LHCN-M2 (cell line): ENCODE results near the gene DDAH1. TPM values are rescaled to one million over a fixed set of nuclear protein-coding genes. Genes with fewer than 3 reads are reported as not detected.
A peak's percentile ranks its signal among the peaks of the same experiment; 100 is the strongest.

ENCODE experiments used
- DNase-seq: peaks from one replicate; pipeline ENCODE4 v3.0.0-alpha.2; 2012; ENCODE audit warnings: low read depth
- total RNA-seq: library from RNA; depleted of rRNA; stranded (reverse); fragments of >200 nt; gene quantifications from 2 replicates; pipeline ENCODE4 v1.2.3, GENCODE V29; 2014

Gene DDAH1
- total RNA-seq, 1 experiment from 2014 or later: 49.4 TPM

DNA sequence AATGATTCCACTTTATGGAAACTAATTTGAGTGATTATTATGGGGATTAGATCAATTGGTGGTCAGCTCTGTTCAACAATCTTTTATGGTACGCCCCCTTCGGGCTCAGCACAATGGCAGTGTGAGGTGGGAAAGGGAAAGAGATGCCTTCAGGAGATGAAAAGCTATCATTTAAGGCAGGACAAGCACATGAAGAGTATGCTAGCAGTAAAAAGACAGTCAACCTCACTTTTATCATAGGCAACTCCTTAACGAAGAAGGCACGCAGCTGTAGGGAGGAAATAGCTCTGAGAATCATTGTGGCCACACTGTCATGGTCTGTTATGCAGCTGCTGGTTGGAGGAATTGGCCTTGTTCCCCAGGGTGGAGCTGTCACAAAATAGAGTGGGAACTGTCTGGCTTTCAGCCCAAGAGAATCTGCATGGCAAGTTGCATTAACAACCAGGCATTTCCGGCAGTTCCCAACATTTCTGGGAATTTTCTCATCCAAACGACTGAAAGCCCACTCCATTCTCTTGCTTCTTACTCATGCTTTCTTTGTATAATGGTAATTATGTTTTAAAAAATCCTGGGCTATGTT lies 134.2 kb downstream of the DDAH1 start:
- DNase-seq: peak; percentile 97

- peak; percentile 94 for DNase-seq
Measured at GRCh38 chr1:85330214-85330631, 134.7 kb downstream of the DDAH1 start.

- peak; percentile 99 for DNase-seq
Measured at GRCh38 chr1:85328713-85329397, 136.1 kb downstream of the DDAH1 start.

GRCh38 chr1:85327759-85328158 lies 137.2 kb downstream of the DDAH1 start:
- no peak for DNase-seq

- no peak for DNase-seq
Measured at GRCh38 chr1:85326851-85327250, 138.1 kb downstream of the DDAH1 start.

GRCh38 chr1:85326336-85326735 lies 138.6 kb downstream of the DDAH1 start:
- no peak for DNase-seq

DNA sequence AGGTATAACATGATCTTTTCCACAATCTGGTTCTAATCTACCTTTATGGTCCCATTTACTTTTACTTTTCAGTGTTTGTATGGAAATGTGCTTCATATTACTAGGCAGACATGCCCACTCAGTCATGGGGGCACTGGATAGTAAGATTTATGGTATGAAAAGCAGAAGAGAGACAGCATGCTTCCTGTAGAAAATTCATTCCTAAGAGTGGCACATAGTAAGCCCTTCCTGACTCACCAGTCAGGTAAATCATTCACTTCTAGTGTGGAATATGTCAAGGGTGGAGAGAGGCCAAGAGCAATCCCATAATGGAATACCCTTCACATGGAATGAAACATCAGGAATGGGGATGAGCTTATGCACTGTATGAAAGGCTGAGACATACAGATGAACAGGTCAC lies 139.0 kb downstream of the DDAH1 start:
- DNase-seq: no peak

DNA sequence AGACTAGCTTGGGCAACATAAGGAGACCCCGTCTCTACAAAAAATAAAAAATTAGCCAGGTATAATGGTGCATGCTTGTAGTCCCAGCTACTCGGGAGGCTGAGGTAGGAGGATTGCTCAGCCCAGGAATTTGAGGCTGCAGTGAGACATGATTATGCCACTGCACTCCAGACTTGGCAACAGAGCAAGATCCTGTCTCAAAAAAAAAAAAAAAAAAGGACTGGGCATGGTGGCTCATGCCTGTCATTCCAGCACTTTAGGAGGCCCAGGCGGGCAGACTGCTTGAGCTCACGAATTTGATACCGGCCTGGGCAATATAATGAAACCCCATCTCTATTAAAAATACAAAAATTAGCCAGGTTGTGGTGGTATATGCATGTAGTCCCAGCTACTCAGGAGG lies 141.2 kb downstream of the DDAH1 start:
- no peak for DNase-seq

DNA sequence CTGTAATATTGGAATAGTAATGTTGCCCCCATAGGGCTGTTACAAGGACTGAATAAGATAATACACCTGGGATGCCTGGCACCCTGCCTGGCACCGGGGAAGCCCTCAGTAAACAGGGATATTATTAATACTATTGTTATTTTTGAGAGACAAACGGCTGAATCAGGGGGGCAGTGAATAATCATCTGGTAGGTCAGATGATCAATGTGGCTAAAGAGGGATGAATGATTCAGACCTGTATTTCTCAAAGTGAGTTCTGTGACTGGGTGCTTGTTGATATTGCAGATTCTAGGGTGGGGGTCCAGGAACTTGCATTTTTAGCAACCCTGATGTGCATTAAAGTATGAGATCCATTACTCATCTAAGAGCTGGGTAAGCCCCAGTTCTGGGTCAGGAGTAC lies 142.3 kb downstream of the DDAH1 start:
- peak; percentile 35 for DNase-seq

DNA sequence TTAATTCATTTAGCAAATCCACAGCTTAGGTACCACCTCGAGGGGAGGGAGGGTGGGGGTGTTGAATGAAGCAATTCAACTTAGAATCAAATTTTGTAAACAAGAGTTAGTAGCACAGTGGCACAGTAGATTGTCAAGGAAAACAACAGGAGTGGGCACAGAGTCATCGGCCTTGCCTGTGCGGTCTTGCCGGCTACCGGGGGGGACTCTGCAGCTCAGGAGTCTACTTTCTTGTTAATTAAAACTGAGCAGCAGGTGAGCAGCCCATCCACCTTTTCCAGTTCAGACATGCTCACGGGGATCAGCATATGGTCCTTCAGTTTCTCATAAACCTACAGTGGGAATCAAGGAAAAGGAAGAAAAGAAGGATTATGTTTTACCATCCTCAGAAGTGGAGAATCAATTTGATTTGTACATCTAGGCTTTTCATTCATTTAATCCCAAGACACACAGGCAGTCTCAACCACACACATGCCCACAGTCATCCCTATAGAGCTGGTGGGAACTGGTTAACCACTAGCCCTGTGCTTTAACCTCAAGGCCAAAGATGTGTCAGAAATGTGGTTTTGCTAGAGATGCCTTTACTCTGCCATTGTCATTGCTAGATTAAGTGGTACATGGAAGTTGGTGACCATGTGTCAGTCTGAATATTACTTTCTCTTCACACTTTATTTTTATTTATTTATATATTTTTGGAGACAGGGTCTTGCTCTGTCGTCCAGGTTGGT lies 143.6 kb downstream of the DDAH1 start:
- DNase-seq: peak; percentile 94

DNA sequence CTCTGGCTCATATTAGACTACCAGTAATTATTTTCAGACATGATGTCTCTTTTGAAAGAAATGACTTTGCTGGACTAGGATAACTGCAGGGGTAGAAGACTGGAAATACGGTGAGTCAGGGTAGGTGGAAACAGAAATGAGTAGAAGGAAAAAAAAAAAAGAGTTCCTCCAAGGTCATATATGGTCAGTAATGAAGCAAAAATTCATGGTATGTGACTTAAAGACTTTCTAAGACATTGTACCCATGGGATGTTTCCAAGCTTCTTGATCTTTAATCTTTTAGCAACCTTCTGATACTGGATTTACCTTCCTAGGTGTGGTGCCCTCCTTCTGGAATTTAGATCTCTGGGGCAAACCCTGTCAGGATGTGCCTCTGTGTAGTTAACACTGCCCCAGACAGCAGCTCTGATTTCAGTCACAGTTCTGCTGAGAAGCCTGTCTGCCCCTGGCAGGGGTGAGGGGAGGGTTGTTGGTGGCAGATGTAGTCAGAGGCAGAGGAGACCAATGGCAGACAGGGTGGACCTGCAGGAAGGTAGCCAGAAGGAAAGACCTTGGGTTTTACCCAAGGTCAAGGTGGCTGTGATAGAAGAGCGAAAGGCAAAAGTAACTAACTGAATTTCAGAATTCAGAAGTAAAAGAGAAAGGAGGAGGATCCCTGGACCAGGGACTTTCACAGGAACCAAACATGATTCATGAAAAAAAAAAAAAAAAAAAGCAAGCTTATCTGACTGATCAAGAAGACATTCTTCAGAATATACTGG lies 144.4 kb downstream of the DDAH1 start:
- DNase-seq: peak; percentile 43

- DNase-seq: no peak
Measured at GRCh38 chr1:85319931-85320330, 145.0 kb downstream of the DDAH1 start.

- DNase-seq: no peak
Measured at GRCh38 chr1:85319491-85319890, 145.5 kb downstream of the DDAH1 start.

GRCh38 chr1:85318217-85318616 lies 146.7 kb downstream of the DDAH1 start:
- DNase-seq: no peak

DNA sequence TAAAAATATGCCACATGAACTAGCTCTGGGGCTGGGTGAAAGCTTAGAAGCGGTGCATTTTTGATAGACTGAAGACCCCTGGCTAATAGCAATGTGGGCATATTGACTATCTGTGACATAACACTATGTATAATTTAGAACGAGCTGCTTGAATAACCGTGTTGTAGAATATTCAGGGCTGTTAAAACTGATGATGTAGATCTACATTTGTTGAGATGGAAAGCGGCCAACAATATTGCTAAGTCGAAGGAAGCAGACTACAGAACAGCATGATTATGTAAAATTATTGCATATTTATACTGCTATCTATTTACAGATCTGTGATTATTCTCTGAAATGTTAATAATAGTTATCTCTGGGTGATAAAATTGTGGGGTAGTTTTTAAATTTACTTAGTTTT lies 147.4 kb downstream of the DDAH1 start:
- no peak for DNase-seq

GRCh38 chr1:85316321-85316720 lies 148.6 kb downstream of the DDAH1 start:
- DNase-seq: no peak

GRCh38 chr1:85315789-85316188 lies 149.2 kb downstream of the DDAH1 start:
- DNase-seq: no peak

- no peak for DNase-seq
Measured at GRCh38 chr1:85314726-85315125, 150.2 kb downstream of the DDAH1 start.

DNA sequence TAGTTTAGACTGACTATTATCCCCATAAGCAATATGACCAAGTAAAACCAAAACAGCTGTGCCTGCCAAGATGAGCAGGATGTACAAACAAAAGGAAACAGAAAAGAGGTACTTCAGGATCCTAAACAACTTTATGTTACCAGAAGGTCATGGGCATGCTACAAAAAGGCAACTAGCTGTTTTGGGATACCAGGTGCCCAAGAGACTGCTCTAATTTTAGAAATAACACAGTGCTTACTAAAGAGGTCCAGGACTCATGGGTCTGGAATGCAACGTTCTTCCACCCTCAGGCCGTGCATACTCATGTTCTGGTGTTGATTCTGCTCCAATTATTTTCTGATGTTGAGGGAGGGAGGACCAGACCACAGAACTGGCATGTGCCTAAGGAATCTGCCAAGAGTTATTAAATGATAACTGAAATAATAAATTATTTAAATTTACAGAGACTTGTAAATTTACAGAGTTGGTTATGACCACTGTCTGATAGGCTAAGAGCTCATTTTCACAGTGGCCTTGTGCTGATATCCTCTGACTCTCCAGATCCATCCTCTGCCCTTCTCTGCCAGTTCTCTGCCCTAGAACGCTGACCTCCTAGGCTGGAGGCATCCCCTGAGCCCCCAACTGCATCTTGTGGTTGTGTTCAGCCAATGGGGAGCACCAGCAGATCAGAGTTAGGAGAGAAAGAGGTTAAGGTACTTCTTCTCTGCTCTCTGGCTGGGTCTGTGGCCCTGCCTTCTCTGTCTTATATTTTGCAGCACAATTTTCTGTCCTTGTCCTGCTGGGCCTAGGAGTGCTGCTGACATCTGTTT lies 150.9 kb downstream of the DDAH1 start:
- peak; percentile 96 for DNase-seq

DNA sequence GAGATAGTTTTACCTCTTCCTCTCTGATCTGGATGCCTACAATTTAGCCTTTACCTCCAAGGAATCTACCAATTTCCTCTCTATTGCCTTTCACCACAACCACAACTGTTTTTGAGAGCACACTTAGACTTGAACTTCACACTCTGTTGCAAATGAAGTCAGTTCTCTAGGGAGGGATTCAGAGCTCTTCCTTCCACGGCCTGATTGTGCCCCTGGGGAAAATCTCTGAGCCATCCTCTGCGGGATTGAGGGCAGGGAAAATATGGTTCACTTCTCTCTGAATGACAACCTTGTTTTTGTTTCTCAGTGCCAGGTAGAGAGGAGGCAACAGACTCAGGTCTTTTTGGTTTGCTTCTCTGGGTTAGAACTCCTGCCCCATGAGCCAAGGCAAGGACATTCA lies 153.1 kb downstream of the DDAH1 start:
- no peak for DNase-seq

DNA sequence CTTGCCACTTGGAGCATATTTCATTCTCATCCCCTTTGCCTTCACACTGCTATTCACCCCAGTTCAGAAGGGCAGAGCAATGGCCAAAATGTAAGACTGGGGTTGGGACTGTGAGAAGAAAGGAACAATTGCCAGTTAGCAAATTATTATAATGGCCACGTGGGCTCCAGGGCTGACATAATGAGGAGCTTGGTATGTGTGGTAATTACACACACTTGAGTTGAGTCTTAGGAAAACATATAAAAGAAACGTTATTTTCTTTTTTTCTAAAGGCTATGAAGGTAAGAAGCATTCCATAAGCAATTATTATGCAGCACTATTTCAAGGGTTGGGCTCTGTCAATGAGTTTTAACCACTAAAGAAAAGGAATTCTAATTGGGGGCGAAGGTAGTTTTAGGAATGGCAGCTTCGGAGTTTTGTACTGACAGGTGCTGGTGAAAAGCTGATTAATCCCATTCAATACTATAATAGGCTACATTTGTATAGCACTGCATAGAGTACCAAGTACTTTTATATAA lies 156.1 kb downstream of the DDAH1 start:
- DNase-seq: no peak
